Stomach (tissue), 9 donors: ENCODE measurements around the gene CD109. TPM values are rescaled to one million over a fixed set of nuclear protein-coding genes. Genes with fewer than 3 reads are reported as not detected.
A peak's percentile ranks its signal among the peaks of the same experiment; 100 is the strongest.

Experiments
- DNase-seq, 2 donors: peaks; one replicate each; pipeline versions ENCODE4 v3.0.0 to v3.0.0-alpha.2; 2013 to 2019
- H3K27ac ChIP-seq, 5 donors: fragments of 200-600 bp in 4 of 5; sonication (generic) in 4 of 5; one replicate each; pipeline ENCODE4 v1.5.1; 2013 to 2019; ENCODE audit warnings: mild to moderate bottlenecking in 1 of 5, moderate library complexity in 1 of 5
- H3K27me3 ChIP-seq, 3 donors: fragments of 200-600 bp; sonication (generic); one replicate each; pipeline ENCODE4 v1.5.1; 2017 to 2019; ENCODE audit warnings: mixed run types in 1 of 3
- H3K36me3 ChIP-seq, 4 donors: fragments of 200-600 bp; sonication (generic); 1 replicate in 3 of 4; 2 replicates in 1 of 4; pipeline ENCODE4 v1.5.1; 2016 to 2019
- H3K4me1 ChIP-seq, 4 donors: fragments of 200-600 bp; sonication (generic); one replicate each; pipeline ENCODE4 v1.5.1; 2016 to 2019
- H3K4me3 ChIP-seq, 4 donors: fragments of 200-600 bp; sonication (generic) in 3 of 4; one replicate each; pipeline ENCODE4 v1.5.1; 2016 to 2019; ENCODE audit warnings: mild to moderate bottlenecking in 1 of 4
- H3K9me3 ChIP-seq, 4 donors: fragments of 200-600 bp; sonication (generic); one replicate each; pipeline ENCODE4 v1.5.1; 2016 to 2019
- CTCF ChIP-seq, 7 experiments: fragments of 450-650 bp in 4 of 7; fragments of 200-600 bp in 3 of 7; sonication (generic) in 3 of 7; IDR thresholded peaks; one replicate each; pipeline ENCODE4 v1.5.1; 2016 to 2019; ENCODE audit warnings: antibody characterized with exemption in 7 of 7, control low read depth in 2 of 7, mild to moderate bottlenecking in 1 of 7
- EP300 ChIP-seq: sonication (generic); formaldehyde crosslinking; IDR thresholded peaks from one replicate; pipeline ENCODE4 v1.6.1; 2017; ENCODE audit warnings: antibody characterized with exemption
- POLR2A ChIP-seq, 4 donors: fragments of 450-650 bp; IDR thresholded peaks; one replicate each; pipeline ENCODE4 v1.6.1; 2016; ENCODE audit warnings: antibody characterized with exemption in 4 of 4, control low read depth in 2 of 4, mild to moderate bottlenecking in 1 of 4, moderate library complexity in 1 of 4
- POLR2AphosphoS5 ChIP-seq, 3 donors: sonication (generic); formaldehyde crosslinking; IDR thresholded peaks; one replicate each; pipeline ENCODE4 v1.6.1; 2016; ENCODE audit warnings: antibody characterized with exemption in 3 of 3
- WGBS, 5 donors: extraction: QIAGEN DNeasy Blood & Tissue Kit in 3 of 5; methylation state at CpG; one replicate each; pipeline versions ENCODE4 v1.1.5 to v1.1.7; 2013 to 2018; 5-methylcytosine and 5-hydroxymethylcytosine counted together
- intact Hi-C: fragments of 100-400 bp; cut with DNase I; formaldehyde crosslinking; loops from one replicate; pipeline ENCODE4 v1.15.1; 2023; ENCODE audit warnings: low total_unique reads
- polyA plus RNA-seq, 3 donors: library from polyadenylated mRNA; stranded (reverse); fragments of 200-250 nt; gene quantifications; one replicate each; pipeline ENCODE4 v1.2.3, GENCODE V29; 2013
- total RNA-seq, 5 donors: library from RNA; depleted of rRNA; stranded (reverse); fragments of >200 nt; gene quantifications; one replicate each; pipeline versions ENCODE4 v1.1.0 to v1.2.3, GENCODE V29; 2014 to 2016
- donor health status: healthy with polysubstance abuse.
- donor health status: Bipolar disorder and iron deficiency.
- donor health status: healthy.

CD109 gene
- total and polyA plus RNA-seq, 8 donors: 0.19 to 19.6 (median 1.2) TPM

GRCh38 chr6:73653571-73654424 lies 42.2 kb upstream of the CD109 start, which contains the start of gene SLC17A5:
Gene SLC17A5, minus strand, starts transcription at chr6:73653992. Its CDS starts 106 bp downstream, at chr6:73653886.
- Histone ChIP-seq H3K4me3 (peak within 1 kb of the TSS; percentile 75 to 100 (median 96)), H3K4me1 (peaks cover 7 to 32% (median 22%) of the 10 kb centered on the region in 4 donors), H3K9me3 (no peaks in the 10 kb centered on the region), H3K27me3 (no peaks in the 10 kb centered on the region), H3K27ac (peak within 1 kb of the TSS; percentile 92 to 98 (median 98)), H3K36me3 (peaks cover 4 to 14% (median 8%) of the 10 kb centered on the region in 4 donors)
- 0 to 1% (median 0%) methylated on average over 37 to 90 of the region's 90 CpGs for WGBS, 5 donors
- TF ChIP-seq CTCF (IDR thresholded peaks at IDR 0.05) (no peak), POLR2A (IDR thresholded peaks at IDR 0.05) (no peak), POLR2AphosphoS5 (IDR thresholded peaks at IDR 0.05) (peak; percentile 69 to 92 (median 87)), EP300 (no peak)
- intact Hi-C loops: no loop called here
- peak; percentile 96 to 98 for DNase-seq

- intact Hi-C loops: no loop called here
- 83 to 89% (median 84%) methylated on average over 2 of the region's 2 CpGs for WGBS, 5 donors
- no peak for DNase-seq
- H3K4me3 ChIP-seq: peak overlapping the region in 3 of 4 donors; percentile 75 to 100 (median 93)
- no peaks in the 10 kb centered on the region for H3K9me3 ChIP-seq
- peaks cover 7 to 32% (median 22%) of the 10 kb centered on the region in 4 donors for H3K4me1 ChIP-seq
- no peak for TF ChIP-seq POLR2AphosphoS5 (IDR thresholded peaks at IDR 0.05)
- TF ChIP-seq CTCF (IDR thresholded peaks at IDR 0.05): no peak
- TF ChIP-seq POLR2A (IDR thresholded peaks at IDR 0.05): no peak
- no peak for TF ChIP-seq EP300
- peak overlapping the region in 4 of 5 donors; percentile 92 to 98 (median 98) for H3K27ac ChIP-seq
- peaks cover 0 to under 1% (median 0%) of the 10 kb centered on the region in 4 donors for H3K36me3 ChIP-seq
- H3K27me3 ChIP-seq: no peaks in the 10 kb centered on the region
Measured at GRCh38 chr6:73655341-73655917, 40.6 kb upstream of the CD109 start.

GRCh38 chr6:73656531-73657145 lies 39.4 kb upstream of the CD109 start:
- no peaks in the 10 kb centered on the region for H3K36me3 ChIP-seq
- no peak overlapping the region for H3K4me3 ChIP-seq
- no peak overlapping the region for H3K27ac ChIP-seq
- H3K4me1 ChIP-seq: peaks cover 7 to 29% (median 20%) of the 10 kb centered on the region in 4 donors
- WGBS, 5 donors: 88 to 100% (median 90%) methylated on average over 2 of the region's 2 CpGs
- intact Hi-C loops: no loop called here
- no peak for DNase-seq
- no peaks in the 10 kb centered on the region for H3K27me3 ChIP-seq
- TF ChIP-seq CTCF (IDR thresholded peaks at IDR 0.05): no peak
- no peak for TF ChIP-seq POLR2A (IDR thresholded peaks at IDR 0.05)
- TF ChIP-seq POLR2AphosphoS5 (IDR thresholded peaks at IDR 0.05): no peak
- TF ChIP-seq EP300: no peak
- no peaks in the 10 kb centered on the region for H3K9me3 ChIP-seq

GRCh38 chr6:73657201-73657600 lies 38.8 kb upstream of the CD109 start:
- no peaks in the 10 kb centered on the region for H3K27me3 ChIP-seq
- peaks cover 7 to 23% (median 15%) of the 10 kb centered on the region in 4 donors for H3K4me1 ChIP-seq
- no peak for DNase-seq
- 79 to 83% (median 80%) methylated on average over 3 of the region's 3 CpGs for WGBS, 5 donors
- no peak overlapping the region for H3K27ac ChIP-seq
- no peak overlapping the region for H3K4me3 ChIP-seq
- TF ChIP-seq POLR2A (IDR thresholded peaks at IDR 0.05) (no peak), EP300 (no peak), CTCF (IDR thresholded peaks at IDR 0.05) (no peak), POLR2AphosphoS5 (IDR thresholded peaks at IDR 0.05) (no peak)
- intact Hi-C loops: no loop called here
- H3K36me3 ChIP-seq: no peaks in the 10 kb centered on the region
- no peaks in the 10 kb centered on the region for H3K9me3 ChIP-seq
